GM18508 (cell line): ENCODE measurements around the gene HTR3A.

Experiments
- ATAC-seq: cut with Tn5 transposase; IDR thresholded peaks from one replicate; pipeline ENCODE4 v1.9.1; 2021; ENCODE audit warnings: moderate number of reproducible peaks; ENCODE audit not compliant: insufficient read depth, unreplicated experiment

Gene HTR3A

DNA sequence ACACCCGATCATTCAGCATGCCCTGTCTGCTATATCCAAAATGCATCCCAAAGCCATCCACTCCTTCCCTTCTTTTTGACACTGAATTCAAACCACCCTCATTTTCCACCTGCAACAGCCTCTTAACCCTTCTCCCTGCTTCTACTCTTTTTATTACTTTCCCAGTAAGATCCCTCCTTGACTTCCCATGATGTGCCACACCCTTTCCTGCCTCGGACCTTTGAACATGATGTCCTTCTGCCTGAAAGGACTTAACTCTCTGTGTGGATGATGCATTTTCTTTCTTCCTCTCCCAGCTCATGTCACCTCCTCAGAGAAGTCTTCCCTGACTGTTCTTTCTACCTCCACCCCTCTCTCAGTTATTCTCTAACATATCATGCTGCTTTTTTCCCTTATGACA lies 36.5 kb downstream of the HTR3A start:
- no peak for ATAC-seq

DNA sequence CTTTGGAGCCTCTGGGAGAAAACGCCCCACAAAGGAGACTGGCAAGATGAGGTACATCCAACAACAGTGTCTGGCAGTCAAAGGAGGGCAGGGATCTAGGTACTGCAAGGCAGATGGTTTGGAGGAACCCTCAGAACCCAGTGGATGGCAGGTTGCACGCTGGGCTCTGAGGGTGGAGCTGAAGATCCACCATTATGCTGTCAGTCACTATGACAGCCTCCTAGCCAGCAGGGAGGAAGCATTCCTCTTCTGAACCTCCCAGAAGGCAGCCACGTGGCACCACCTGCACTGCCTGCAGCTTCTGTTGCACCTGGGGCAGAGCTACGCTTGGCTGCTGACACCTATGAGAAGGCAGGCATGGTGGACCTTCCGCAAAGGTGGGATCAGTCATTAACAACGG lies 40.2 kb downstream of the HTR3A start:
- no peak for ATAC-seq

DNA sequence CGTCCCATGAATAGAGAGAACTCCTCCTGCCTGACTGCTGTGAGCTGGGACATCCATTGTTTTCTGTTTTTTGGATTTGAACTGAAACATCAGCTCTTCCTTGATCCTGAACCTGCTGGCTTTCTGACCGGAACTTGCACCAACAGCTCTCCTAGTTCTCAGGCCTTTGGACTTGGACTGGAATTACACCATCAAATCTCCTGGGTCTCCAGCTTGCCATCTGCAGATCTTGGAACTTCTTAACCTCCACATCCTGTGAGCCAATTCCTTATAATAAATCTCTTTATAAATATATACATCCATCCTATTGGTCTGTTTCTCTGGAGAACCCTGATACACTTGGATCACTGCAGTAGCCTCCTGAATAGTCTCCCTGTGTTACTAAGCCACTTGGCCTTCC lies 42.1 kb downstream of the HTR3A start:
- no peak for ATAC-seq

DNA sequence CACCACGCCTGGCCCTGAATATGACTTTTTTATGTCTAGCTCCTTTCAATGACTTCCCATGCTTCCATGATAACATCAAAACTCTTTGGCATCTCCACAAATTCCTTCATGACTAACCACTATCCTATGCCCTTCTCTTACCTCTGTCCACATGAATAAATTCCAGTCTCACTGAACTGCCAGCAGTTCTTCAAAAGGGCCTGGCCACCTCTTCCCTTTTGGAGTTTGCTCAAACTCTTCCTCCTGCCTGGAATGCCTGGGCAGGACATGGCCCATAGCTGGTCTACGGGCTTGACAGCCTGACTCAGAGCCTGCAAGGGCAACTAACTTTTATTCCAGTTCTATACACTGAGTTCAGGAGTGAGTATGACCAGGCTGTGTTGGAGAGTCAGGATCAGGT lies 42.8 kb downstream of the HTR3A start:
- ATAC-seq: no peak

DNA sequence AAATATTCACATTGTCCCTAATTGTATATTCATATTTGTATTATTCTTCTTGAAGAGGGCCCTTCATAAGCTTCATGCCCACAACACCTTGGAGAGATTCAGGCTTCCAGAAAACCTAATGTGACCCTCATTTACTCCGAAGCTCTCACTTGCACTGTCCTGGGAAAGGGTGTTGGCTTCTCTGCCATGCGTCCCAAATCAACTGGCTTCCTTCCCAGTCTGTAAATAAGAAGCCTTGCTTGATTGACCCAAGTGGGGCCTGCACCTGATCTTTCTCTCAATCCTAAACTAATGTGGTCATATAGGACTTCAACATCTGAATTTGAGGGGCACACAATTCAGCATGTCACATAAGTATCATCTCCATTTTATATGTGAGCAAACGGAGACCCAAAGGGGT lies 44.1 kb downstream of the HTR3A start:
- ATAC-seq: no peak

DNA sequence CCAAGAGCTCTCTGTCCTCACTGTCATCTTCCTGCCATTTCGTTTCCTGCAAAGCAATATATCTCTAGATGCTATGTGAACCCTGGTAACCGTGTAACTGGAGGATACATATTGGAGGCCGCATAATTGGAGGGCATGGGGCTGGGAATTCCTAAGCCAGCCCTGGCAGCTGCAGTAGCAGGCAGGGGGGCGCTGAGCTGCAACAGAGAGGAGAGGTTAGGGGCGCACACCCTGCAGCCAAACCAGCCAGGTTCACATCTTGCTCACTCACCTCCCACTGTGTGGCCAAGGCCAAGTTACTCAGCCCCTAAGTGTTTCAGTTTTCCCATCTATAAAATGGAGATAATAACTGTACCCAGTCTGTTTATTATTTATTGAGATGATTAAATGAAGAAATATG lies 44.7 kb downstream of the HTR3A start:
- no peak for ATAC-seq

DNA sequence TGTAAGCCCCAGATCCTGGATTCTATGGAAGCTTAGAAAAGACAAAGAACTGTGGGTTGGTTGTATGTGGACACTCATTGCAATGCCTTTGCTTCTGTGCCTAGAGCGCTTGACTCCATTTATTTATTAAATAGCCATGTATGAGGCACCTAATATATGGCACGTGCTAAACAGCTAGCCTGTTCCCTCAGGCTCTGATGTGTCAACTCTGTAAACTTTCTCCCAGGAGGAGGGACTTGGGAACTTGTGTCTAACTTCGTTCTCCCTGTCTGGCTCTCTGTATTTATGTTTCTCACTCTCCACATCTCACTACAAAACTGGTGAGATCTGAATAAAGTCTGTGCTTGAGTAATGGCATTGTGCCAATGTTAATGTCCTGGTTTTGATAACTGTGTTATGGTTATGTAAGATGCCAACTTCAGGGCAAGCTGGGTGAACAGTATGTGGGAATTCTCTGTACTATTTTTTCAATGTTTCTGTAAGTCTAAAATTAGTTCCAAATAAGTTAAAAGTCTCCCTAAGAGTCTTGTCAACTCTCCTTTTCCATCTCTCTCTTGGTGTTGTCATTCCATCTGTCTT lies 50.5 kb downstream of the HTR3A start:
- ATAC-seq: no peak

DNA sequence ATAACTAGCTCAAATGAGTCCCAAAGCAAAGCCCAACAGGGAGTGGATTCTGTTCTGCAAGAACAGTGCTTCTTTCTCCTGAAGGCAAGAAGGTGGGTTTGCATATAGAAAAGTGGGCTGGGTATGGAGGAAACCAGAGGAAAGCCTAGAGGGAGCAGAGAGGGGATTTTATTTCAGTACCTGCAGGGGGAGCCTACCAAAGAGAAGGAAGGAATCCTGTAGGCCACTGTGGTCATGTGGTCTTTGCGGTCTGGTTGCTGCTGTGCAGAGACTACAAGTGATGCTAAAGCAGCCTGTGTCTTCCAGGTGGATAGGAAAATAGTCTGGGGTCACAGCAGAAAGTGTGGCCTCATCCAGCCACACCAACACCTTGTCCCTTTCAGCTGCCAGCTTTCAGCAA lies 51.4 kb downstream of the HTR3A start:
- ATAC-seq: no peak

DNA sequence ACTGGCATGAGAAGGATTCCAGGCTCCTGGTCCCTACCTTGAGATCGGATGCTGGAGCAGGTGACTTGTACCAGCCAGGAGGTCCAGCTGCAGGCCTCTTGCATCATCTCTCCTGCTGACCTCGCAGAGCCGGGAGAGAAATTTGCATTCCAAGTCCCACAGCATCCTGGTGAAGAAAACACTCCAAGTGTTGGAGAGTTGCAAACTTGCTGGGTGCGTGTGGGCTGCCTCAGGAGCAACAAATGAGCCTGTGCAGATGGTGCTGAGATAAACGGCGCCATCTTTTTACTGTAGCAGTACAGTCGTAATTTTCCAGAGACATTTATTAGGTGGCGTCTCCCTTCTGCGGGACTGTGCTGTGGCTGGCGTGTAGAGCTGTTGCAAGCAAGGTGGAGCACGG lies 52.5 kb downstream of the HTR3A start:
- ATAC-seq: no peak

DNA sequence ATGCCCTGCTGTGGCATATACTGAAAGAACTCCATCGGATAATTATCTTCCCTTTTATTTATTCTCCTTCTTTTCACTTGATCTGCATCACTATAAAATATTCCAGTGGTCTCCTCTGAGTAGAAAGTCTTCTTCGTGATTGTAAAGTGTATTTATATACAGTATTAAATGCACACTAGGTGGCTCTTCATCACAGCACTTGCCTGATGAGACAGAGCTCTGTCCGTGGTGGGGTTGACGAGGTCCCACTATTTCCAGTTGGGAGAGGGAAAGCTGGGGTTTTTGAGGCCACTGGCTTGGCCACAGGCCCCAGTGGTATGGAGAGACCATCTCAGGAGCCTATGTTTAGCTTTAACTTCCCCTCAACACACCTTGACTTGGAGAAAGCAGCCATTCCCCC lies 53.0 kb downstream of the HTR3A start:
- no peak for ATAC-seq

DNA sequence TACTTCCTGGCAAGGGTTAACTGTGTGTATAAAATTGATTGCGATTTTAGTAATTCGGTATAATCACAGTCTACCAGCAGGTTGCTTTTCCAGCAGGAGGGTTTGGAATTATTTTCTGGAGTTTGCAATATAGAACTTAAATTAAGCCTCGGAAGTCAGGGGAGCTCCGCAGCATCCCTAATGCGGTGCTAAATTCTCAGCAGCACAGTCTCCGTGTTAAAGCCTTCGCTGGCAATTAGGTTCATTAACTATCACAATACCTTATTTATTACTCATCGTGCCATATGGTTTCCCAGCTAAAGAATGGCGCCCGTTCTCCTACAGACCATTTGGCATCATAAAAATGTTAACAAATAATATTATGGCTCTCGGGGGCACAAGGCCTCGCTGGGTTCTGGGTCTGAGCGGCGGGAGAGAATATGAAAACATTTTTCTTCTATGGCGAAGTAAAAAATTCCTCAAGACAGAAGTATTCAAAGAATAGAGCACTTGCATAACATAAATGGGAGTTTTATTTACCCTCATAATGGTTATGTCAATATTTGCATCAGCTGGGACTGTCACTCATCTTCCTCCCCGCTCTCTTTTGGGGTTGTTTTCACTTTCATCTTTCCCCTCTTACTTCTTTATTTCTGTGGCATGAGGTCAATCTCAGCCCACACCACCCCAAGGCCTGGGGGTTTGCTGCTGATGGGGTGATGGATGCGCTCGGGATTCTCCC lies 56.5 kb downstream of the HTR3A start:
- ATAC-seq: no peak

DNA sequence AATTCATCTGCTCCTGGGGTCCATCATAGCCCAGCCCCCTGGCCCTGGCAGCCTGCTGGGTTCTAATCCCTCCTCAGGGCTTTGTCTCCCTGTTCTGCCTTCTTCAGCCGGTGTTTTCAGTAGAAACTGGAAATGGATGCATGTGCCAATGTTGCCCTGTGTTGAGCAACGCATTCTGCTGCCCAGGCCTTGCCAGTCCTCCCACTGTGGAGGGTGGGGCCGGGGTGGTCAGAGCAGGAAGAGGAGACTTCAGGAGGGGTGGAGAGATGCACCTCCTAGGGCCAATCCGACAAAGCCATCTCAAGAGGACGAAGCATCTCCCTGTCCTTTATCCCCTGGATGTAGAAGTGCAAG lies 57.0 kb downstream of the HTR3A start:
- ATAC-seq: no peak

DNA sequence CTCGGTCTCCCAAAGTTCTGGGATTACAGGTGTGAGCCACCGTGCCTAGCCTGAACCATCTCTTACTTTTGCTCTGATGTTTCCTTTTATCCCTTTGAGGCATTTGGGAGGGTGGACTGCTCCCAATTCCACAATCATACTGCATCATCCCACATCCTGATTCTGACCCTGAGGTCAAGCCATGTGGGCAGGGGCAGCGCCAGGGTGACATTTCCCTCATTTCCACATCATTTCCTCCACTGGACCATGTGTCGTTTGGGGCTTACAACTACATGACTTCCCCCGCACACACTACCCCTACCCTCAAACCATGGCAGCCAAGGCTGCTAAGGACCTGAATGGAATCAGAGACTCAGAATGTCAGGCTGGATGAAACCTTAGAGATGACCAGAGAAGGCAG lies 58.2 kb downstream of the HTR3A start:
- no peak for ATAC-seq

DNA sequence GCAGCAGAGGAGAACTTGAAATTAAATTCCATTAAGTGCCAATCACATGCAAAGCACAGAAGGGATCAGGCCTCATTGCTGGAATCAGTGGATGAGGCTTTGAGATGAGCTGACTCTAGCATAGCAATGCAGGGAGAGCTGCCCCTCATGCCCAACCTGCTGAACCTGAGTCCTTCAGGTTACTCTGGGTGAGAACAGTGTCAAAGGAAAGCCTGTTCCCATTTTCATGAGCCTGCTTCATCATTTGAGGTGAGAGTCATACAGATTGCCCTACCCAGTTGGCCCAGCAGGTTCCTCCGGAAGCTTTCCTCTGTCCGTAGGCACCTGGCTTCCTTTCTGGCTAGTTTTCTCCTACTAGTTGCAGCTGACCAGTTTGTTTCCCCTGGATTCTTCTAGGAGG lies 58.7 kb downstream of the HTR3A start:
- no peak for ATAC-seq

DNA sequence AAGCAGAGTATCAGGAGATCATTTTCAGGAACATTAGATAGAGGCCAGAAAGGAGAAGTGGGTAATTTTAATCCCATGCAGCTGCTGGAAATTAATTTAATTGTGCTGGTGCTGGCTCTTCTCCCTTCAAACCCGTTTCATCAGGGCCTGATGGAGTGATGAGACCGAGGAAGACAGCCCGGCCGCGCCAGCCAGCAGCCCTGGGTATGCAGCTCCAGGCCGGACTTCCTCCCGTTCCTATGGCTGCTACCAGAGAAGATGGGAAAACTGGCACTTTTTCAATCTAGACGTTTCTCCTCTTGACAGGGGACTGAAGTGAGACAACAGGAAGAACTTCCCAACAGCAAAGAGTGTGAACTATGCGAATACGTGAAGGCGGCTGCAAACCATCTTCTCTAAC lies 60.0 kb downstream of the HTR3A start:
- ATAC-seq: no peak

DNA sequence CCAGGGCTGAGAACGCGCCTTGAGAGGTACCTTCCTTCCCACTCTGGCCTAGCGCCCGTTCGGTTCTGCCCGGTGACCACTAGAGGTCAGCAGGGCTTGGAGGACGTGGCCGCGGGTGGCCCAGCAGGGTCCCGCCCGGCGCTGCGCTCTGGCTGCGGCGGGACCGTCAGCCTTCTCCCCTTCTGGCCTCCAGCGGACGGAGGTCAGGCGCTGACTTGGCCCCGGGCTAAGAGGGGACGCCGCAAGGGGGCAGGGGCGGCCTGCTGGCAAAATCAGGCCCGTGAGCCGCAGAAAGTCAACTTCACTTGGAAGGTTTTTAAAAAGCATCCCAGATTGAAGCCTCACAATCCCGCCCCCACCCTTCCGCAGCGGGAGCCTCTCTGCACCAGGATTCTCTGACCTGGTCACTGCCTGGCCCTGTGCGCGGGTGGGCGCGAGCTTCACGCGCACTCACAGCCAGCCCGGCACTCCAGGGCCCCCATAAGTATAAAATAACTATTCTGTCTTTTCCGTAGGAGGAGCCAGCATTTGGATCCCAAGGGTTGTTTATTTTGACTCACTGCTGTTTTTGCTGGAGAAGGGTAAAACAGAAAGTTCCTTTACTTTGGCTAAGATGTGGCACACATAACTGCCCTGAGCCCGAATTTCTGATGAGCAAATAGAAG lies 61.4 kb downstream of the HTR3A start:
- ATAC-seq: no peak

DNA sequence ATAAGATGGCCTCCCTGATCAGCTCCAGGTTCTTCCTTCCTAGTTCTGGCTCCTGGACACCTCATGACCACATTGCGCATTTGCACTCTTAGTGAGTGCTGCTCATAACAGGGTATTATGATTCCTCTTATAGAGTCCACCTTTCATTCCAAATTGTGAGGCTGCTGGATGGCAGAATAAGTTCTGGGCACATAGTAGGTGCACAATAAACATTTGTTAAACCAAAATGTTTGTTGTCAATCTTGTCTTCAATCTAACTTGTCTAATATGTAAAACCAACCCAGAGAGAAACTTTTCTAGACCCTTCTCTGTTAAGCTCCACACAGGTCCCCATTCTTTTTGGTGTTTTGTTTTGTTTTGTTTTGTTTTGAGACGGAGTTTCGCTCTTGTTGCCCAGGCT lies 62.0 kb downstream of the HTR3A start:
- no peak for ATAC-seq

DNA sequence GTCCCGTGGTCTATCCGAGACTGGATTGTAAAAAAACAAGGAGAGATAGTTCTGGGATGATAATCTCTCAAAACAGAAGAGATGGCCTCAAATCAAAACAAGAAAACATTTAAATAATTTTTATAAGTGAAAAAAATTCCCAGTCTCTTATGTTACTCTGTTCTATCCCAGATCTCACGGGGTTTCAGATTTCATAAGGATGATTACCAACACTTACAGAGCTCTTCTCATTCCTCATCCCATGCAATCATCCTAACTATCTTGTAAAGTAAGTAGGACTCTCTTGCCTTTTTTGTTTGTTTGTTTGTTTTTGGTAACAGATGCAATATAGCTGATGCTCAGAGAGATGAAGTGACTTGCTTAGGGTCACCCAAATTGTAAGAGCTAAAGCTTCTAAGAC lies 64.6 kb downstream of the HTR3A start:
- ATAC-seq: no peak
